Activated CD8-positive, alpha-beta memory T cell treated with anti-CD3 and anti-CD28 coated beads for 4 hours (primary cell): Measurements from ENCODE around the gene PTPRT.

Source experiments
- DNase-seq, 2 donors: peaks; one replicate each; pipeline ENCODE4 v3.0.0-alpha.2; 2020; ENCODE audit warnings: low read depth in 2 of 2

The PTPRT gene

DNA sequence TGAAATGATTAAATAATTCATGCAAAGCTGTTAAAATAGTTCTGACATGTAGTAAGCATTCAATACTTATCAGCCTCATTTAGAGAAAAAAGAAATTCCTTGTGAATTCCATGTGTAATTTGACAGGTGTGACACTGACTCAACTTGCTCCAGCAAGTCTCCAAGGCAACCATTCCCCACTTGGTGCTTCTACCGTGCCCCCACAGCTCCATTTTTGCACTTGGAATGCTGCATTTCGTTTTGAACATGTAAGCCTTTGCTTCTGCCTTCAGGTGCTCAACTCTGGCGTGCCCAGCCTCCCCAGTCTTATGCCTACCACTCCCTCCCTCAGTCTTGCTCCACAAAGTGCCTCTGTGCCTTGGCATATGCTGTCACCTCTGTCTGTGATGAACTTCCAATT lies 810.9 kb downstream of the PTPRT start:
- DNase-seq = no peak

DNA sequence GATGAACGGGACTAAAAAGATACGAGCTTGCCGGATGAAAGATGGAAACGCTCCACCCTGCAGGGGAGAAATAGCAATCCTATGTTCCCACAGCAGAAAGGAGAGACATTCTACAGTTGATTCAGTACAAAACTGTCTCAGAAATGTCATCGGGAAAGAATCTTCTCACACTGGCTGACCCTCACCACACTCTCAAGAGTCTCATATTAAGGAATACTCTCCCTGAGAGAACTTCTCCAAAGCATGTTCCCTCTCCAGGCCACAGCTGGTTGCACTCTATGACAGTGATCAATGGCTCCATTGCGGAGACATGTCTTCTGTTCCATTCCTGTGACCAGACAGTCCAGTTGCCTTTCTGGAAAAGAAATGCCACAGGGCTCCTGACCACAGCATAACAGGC lies 813.6 kb downstream of the PTPRT start:
- no peak for DNase-seq

DNA sequence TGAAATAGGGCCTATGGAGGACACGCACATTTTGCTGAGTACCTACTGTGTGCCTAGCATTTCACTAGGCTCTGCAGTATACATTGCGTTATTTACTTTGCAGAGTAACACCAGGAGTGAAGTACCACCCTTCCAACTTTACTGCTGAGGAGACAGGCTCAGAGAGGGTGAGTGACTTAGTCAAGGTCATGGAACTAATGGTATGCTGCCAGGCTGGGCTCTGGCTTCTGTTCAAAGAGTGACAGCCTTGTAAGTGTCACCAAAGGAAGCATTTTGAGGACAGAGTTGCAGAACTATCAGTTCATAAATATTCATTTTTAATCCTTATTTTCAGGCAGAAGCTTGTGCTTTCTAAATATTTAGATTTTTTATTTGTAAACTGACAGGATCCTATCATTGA lies 816.7 kb downstream of the PTPRT start:
- no peak for DNase-seq

DNA sequence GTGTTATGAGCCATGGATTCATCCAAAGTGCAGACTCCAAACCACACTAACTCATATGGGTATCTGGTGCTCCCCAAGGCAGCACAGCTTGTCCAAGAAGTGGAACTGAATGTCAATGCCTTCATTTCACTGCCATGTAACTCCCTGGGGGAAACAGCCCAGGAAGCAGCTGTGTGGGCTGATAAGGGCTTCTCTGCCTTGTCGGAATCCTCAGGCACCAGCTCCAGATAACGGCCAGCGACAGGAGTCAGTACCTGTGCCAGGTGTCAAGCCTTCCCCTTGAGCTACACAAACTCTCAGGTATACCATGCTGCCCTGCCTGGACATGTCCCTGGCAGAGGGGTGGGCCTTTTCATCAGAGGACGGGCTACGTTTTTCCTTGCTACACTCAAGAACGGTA lies 819.6 kb downstream of the PTPRT start:
- no peak for DNase-seq

DNA sequence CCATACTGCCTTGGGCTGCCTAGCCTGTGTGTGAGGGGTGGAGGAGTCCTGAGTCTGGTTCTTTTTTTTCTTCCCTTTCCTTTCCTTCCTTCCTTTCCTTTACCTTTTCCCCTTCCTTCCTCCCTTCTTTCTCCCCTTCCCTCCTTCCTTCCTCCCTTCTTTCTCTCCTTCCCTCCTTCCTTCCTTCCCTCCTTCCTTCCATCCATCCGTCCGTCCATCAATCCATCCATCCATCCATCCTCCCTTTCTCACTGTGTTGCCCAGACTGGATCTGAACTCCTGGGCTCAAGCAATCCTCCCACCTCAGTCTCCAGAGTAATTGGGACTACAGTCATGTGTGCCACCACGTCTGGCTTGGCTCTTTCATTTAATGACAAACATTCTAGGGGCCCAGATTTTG lies 820.8 kb downstream of the PTPRT start:
- DNase-seq = no peak

DNA sequence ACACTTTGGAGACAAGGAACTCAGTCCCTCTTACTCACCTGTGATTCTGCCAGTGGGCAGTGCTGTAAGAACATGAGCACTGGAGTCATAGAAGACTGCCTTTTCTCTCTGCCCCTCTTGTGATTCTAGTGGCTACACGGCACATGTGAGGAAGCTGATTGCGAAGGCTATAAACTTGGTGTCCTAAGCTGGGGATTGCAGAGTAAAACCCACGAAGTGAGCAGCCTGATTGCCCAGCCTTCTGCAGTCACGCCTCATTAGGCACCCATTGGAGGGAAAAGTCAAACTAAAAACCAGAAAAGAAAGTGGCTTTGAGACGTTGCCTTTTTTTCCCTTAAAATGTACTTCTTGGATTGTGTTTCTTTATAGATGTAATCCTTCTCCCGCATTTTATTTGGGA lies 823.1 kb downstream of the PTPRT start:
- no peak for DNase-seq

DNA sequence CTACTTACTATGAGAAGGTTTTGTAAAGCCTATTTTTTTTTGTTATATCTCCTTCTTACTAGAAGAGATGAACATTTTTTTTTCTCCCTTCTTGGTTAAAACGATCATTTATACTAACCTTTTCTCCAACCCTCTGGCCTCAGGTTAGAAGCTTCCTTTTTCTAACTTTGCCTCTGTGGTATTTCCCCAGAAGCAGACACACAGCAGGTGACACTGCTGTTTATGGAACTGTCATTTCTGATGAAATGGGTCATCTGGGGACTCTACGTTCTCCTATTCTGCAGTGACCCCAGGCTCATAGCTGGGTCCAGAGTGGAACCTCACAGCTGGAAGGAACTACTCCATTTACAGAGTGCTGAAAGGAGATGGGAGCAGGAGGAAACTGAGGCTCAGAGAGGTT lies 825.3 kb downstream of the PTPRT start:
- no peak for DNase-seq

DNA sequence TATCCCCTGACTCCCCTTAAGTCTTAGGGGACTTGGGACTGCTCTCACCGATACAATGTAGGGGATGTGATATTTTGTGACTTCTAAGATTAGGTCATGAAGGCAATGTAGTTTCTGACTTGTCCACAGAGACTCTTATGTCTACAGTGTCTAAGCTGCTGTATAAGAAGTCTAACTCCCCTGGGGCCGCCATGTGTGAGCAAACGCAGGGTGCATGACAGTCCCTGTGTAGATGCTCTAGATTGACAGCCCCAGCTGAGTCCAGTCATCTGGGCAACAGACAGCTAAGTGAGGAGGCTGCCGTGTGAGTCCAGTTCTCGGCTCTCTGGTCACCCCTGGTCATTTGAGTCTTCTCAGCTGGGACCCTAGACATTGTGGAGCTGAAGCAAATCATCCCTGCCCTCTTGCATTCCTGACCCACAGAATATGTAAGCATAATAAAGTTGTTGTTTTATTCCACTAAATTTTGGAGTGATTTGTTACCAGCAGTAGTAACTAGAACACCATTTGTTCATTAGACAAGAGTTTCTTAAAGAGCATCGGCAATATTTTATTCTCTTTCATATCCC lies 828.2 kb downstream of the PTPRT start:
- DNase-seq = no peak

DNA sequence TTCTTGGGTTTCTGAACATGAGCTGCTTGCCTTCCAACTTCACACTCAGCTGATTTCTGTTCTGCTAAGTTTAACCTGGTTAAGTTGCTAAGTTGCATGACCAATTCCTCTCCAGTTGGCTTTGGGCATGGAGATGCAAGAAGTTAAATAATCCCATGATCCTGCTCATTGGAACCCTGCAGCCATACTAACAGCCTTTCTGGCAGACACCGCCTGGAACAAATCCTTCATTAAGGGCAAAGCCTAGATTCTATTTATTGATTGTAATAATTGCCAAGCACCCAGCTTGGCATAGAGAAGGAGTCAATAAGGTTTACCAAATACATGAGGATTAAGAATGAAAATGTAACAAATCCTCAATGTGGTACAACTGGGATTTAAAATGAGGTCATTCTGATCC lies 829.1 kb downstream of the PTPRT start:
- no peak for DNase-seq

DNA sequence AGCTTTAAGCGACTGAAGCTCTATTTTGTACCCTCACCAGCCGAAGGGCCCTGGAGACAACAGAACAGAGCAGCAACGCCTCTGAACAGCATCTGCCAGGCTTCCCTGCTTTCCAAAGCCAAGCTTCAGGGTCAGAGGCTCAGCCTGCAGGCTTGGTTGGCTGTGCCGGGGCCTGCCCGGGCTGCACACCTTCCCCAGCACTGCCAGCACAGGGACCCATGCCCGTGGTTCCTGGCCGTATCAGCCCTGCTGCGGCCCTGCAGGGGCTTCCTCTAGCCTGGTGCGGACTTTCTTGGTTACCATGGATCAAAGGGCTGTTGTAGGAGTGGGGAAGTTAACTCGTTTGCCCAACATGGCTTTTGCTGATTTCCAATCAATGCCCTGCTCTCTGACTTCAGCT lies 830.1 kb downstream of the PTPRT start:
- no peak for DNase-seq

DNA sequence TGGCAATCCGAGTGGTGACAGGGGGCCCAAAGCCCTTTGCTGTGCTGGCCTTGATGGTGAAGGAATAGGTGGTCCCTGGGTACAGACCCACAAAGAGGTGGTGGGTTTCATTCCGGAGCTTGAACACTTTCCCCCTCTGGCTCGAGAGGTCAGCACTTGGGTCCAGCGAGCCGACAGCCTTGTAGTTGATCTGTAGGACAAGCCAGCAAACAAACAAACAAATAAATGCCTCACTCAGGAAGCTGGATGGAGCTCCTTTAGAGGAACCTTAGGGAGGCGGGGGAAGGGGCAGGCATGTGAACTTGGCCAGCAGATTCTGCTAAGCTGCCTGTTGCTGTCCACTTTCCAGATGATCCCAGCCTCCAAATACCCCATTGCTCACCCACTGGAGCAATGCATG lies 837.6 kb downstream of the PTPRT start:
- DNase-seq = no peak

DNA sequence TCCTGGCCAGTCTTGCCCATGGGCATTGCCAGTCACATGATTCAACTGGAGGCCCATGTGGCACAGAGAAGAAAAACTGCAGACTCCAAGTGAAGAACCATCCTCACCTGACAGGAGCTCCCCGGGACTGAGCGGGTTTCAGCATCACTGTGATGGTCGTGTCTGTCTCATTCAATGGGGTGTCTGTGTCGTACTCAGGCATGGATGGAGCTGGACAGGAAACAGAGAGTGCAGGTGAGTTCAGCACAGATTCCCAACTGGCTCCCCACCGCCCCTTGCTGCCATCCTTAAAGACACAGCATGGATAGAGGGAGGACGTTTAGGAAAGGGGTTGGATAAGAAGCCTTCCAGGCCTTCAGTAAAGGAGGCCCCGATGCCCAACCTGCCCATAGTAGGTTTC lies 839.2 kb downstream of the PTPRT start:
- no peak for DNase-seq

DNA sequence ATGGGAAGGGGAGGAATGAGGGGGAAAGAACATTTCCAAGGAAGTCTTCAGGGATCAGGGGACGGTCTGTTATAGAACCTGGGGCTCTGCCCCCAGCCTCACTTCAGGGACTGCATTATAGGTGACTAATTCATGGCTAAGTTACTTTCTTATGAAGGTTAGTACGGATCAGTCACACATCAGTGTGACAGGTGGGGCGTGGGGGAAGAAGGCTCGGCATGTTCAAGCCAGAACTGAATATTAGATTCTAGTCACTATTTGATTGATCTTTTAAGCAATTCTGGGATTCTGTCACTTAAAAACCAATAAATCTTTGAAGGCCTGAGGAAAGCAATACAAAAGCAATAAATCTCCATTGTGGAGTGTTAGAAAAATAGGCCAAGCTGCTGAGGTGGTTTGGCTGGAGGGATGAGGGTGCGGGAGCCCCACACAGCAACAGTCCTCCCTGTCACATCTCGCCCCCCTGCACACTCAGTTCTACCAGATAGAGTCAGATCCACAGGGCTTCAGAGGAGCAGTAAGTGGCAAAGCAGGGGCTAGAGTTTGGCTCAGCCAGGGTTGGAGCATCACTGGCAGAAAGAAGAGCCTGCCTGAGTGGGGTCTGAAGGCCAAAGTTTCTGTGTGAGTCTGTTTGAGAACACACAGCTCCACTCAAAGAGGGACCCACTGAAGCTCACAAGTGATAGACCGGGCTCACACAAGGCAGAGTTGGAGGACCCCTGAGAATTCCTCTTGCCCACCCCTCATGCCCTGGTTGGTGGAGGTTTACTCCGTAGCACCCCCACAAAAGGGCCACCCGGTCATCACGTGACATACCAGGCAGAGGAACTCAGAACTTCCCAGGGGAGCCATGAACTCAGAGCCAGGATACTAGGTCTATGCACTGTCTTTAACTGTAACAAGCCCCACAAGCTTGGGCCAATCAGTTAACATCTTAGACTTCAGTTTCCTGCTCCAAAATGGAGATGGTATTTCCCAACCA lies 843.2 kb downstream of the PTPRT start:
- DNase-seq = no peak

DNA sequence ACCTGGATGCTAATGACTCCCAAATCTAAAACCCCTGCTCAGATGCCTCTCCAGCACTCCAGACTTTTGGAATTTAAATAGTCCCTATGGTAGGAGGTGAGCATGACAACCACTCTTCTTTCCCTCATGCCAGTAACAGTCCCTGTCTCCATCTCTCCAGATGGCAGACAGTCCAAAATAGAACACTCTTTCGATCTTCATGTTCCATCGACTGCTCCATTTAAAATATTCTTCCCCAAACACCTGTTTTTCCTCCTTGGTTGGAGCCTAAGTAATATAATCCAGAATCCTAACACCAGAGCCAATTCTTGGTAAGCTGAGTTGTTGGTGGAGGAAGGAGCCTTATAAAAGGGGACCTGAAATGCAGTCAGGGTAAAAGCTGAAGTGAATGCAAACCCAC lies 848.1 kb downstream of the PTPRT start:
- DNase-seq = no peak

DNA sequence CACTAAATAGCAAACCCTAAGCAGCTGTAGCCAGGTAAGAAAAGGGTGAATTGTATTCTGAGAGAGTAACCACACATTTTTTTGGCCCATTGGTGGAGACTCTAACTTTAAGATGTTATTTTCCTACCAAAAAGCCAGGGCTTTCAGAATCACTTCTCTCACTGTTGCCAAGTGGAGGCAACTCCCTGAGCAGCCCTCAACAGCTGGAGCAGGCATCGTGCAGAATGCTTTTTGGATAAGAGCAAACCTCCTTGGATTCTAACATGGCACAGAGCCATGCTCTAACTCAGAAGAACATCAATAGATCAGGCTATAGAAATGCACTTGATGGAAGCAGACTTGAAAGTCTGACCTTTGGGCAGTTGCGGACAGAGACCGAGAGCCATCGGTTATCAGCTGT lies 849.3 kb downstream of the PTPRT start:
- DNase-seq = no peak

DNA sequence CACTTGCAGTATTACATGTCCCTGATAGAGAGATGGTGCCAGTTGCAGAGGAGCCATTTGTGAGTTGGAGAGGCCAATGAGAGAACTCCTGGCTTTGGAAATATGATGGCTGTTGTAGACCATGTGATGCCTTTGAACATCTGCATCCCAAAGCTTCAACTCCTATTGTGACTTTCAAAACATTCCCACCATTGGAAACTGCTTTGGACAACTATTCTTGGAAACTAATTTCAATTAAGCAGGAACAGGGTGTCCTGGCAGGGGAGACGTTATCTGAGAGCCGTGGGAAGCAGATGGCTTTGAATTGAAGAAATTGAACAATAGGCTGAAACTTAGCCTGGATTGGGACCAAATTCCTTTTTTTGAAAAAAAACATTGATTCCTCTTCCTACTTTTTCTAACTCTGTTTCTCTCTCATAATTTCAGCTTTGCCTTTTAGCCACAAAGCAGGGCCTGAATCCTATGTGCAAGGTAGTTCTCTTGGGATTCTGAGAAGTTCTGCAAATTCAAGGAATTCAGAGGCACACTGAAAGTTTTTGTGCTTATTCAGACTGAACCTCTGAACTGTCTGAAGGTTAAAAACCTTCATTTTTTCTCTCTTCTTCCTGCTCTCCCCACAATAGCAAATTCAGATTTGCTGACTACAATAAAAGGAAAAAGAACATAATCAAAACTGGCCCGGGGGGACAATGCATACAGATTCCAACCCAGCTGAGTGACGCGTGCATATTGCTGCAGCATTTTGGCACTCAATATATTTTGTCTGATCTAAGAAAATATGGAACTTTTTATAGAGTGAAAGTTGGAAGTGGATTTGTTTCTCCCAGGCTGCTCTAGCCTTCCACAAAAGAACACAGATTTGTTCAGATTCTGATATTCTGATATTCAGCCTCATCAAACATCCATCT lies 851.2 kb downstream of the PTPRT start:
- DNase-seq = no peak

DNA sequence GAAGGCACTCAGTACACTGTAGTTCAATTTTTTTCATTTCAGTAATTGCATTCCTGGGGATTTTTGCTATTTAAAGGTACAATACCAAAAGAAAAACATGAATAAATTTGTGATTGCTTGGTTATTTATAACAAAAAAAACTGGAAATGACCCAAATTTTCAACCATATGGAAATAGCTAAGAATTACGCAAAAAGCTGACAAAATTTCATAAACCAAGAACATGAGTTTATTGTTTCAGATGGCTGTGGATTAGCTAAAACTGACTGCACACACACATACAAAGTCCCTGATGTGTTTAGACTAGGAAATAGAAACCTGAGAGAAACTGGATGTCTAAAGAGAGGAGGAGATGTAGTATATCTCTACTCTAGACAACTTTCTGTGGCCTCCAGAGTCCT lies 853.1 kb downstream of the PTPRT start:
- no peak for DNase-seq

DNA sequence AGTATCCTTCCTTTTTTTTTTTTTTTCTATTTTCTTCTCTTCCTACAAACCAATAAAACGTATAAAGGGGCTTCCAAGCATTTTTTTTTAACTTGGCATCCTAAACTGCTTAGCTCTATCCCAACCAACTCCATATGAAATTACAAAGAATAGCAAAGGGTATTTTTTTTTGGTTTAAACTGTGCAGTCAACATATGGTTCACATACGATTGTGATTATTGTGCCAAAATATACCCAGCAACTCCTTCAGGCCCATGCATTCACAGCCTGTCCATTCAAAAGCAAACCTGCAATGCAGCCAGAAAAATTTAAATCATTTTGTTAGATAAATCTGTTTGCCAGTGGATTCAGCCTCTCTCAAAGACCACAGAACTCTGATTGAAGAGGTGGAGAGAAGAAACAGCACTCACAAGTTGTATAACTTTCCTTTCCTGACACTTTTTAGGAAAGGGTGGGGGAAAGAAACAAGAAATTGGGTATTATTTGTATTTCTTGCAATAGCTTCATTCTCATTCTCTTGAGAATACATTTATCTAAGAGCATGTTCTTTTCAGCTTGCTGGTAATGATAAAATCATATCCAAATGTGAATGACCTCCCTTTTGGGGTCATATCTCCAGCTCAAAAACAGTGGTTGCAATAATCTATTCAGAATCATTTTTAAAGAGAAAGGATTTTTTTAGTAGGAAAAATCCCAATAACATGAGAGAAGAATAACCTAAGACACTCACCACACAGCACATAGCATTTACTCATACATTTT lies 870.3 kb downstream of the PTPRT start:
- no peak for DNase-seq

DNA sequence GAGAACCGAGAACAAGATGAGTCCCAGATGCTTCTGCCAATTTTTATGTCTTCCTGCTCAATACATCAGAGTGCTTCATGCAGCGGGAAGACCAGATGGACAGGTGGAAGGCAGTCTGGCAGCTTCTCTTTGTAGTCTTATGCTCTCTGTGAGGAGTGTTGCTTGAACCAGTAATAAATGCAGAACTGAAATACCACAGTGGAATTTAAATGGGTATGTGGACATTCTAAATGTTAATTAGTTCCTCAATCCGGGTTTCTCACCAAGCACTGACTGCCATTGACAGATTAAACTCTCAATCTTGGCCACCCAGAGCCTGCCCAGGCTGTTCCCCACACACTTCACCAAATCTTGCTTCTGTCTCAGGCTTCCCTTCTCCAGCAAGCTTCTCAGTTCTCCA lies 876.0 kb downstream of the PTPRT start:
- DNase-seq = no peak

DNA sequence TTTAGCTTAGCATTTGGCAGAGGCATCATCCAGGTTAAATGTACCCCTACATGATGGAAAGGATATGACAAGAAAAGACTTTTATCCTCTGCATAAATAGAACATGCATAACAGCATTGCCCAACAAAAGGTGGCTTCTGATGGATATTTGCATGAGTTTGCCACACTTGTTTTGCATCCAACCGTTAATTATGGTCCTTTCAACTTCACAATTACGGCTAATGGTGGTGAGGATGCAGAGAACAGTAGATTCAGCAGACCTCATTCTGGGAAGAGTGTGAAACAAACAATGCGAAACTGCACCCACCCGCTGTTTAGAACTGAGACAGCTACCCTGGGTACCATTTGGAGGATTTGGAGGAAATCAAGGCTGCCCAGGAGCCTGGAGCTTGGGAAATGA lies 880.7 kb downstream of the PTPRT start:
- no peak for DNase-seq

DNA sequence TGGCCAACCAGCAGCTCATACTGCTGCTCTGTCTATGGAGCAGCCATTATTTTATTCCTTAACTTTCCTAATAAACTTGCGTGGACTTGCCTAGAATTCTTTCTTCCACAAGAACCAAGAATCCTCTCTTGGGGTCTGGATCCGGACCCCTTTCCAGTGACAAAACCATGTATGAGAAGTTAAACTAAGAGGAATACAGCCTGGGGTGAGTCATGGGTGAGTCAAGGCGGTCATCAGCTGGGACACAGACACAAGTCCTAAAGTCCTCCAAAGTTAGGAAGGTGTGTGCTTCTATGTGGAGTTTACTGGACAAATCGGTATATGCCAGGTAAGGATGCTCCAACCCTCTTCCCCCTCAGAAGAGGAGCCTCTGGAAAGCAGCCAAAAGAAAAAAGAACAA lies 881.5 kb downstream of the PTPRT start:
- no peak for DNase-seq

DNA sequence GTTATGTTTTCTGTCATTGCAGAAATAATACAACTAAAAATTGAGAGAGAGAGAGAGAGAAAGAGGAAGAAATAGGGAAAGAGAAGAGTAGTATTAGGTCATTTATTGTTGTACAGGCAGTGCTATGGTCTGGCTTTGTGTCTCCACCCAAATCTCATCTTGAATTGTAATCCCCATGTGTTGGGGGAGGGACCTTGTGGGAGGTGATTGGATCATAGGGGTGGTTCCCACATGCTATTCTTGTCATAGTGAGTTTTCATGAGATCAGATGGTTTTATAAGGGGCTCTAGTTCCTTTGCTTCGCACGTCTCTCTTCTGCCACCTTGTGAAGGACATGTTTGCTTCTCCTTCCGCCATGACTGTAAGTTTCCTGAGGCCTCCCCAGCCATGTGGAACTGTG lies 894.1 kb downstream of the PTPRT start:
- no peak for DNase-seq
